Spleen (tissue), 11 donors: ENCODE data around the gene RNF19B. TPM values are rescaled to one million over a fixed set of nuclear protein-coding genes. Genes with fewer than 3 reads are reported as not detected.

Experiments
- DNase-seq: peaks from one replicate; pipeline ENCODE4 v3.0.0-alpha.2; 2020
- H3K27ac ChIP-seq, 8 donors: fragments of 200-600 bp; sonication (generic) in 7 of 8; 1 replicate in 4 of 8; 2 replicates in 4 of 8; pipeline versions ENCODE4 v1.5.0 to v1.8.0; 2016 to 2021; ENCODE audit warnings: inconsistent platforms in 4 of 8, mild to moderate bottlenecking in 4 of 8, moderate library complexity in 1 of 8
- H3K27me3 ChIP-seq, 7 donors: fragments of 200-600 bp; sonication (generic) in 6 of 7; replicated peaks in 1 of 7; 1 replicate in 4 of 7; 2 replicates in 3 of 7; pipeline versions ENCODE4 v1.5.0 to v1.8.0; 2016 to 2021; ENCODE audit warnings: inconsistent platforms in 3 of 7, mild to moderate bottlenecking in 1 of 7
- H3K36me3 ChIP-seq, 6 donors: fragments of 200-600 bp; sonication (generic) in 5 of 6; 1 replicate in 4 of 6; 2 replicates in 2 of 6; pipeline versions ENCODE4 v1.5.0 to v1.8.0; 2016 to 2021; ENCODE audit warnings: inconsistent platforms in 2 of 6
- H3K4me1 ChIP-seq, 6 donors: fragments of 200-600 bp; sonication (generic) in 5 of 6; 1 replicate in 3 of 6; 2 replicates in 3 of 6; pipeline versions ENCODE4 v1.5.0 to v1.8.0; 2016 to 2021; ENCODE audit warnings: inconsistent platforms in 3 of 6
- H3K4me3 ChIP-seq, 8 donors: fragments of 200-600 bp; sonication (generic) in 7 of 8; 1 replicate in 4 of 8; 2 replicates in 4 of 8; pipeline versions ENCODE4 v1.5.0 to v1.8.0; 2016 to 2021; ENCODE audit warnings: inconsistent platforms in 4 of 8, mild to moderate bottlenecking in 4 of 8, moderate library complexity in 2 of 8
- H3K9me3 ChIP-seq, 8 donors: fragments of 200-600 bp; sonication (generic) in 7 of 8; 1 replicate in 4 of 8; 2 replicates in 4 of 8; pipeline versions ENCODE4 v1.5.0 to v1.8.0; 2016 to 2021; ENCODE audit warnings: inconsistent platforms in 4 of 8
- POLR2A ChIP-seq, 3 donors: fragments of 450-650 bp; IDR thresholded peaks; one replicate each; pipeline ENCODE4 v1.5.1; 2017; ENCODE audit warnings: antibody characterized with exemption in 3 of 3, mild to moderate bottlenecking in 1 of 3
- POLR2AphosphoS5 ChIP-seq, 3 donors: sonication (generic); formaldehyde crosslinking; IDR thresholded peaks; one replicate each; pipeline ENCODE4 v1.5.1; 2017; ENCODE audit warnings: antibody characterized with exemption in 3 of 3
- WGBS, 5 donors: extraction: QIAGEN DNeasy Blood & Tissue Kit in 3 of 5; methylation state at CpG; one replicate each; pipeline versions ENCODE4 v1.1.5 to v1.1.7; 2013 to 2018; 5-methylcytosine and 5-hydroxymethylcytosine counted together
- intact Hi-C: fragments of 100-400 bp; cut with DNase I; formaldehyde crosslinking; loops from one replicate; pipeline ENCODE4 v1.15.0; 2023; ENCODE audit warnings: low total_unique reads
- polyA plus RNA-seq, 3 donors: library from polyadenylated mRNA; stranded (reverse); fragments of 200-250 nt; gene quantifications; one replicate each; pipeline ENCODE4 v1.2.1, GENCODE V29; 2013
- total RNA-seq, 7 donors: library from RNA; depleted of rRNA in 3 of 7; stranded (reverse); fragments of >200 nt in 3 of 7; fragmentation: NEBNext Ultra II Directional in 4 of 7; extraction: Animal tissue kit (Norgen Biotek cat#: 25700) in 4 of 7; gene quantifications; one replicate each; pipeline versions ENCODE4 v1.1.0 to v1.2.1, GENCODE V29; 2016 to 2021
- TF ChIP-seq, protein P1 (sequence below), 11 experiments: fragments of 200-600 bp in 7 of 11; fragments of 450-650 bp in 4 of 11; sonication (generic) in 4 of 11; IDR thresholded peaks in 8 of 11; conservative IDR thresholded peaks in 3 of 11; 1 replicate in 7 of 11; 2 replicates in 4 of 11; pipeline versions ENCODE4 v1.4.0 to v1.8.0; 2016 to 2021; ENCODE audit warnings: antibody characterized with exemption in 11 of 11, inconsistent platforms in 4 of 11, mild to moderate bottlenecking in 1 of 11
- donor health status: healthy with polysubstance abuse.
- donor health status: DM: no; HTN: no; CAD: no; lungs with moderate emphysema.
- donor health status: DM: no; HTN: no; CAD: no.
- donor health status: Bipolar disorder and iron deficiency.
- donor health status: healthy.
- donor health status: DM: no; HTN: no; CAD: no.
- donor health status: DM: yes; HTN: yes; CAD: no.

RNF19B gene
- total and polyA plus RNA-seq, 10 donors = 3.6 to 38.4 (median 25.6) TPM

- no peak overlapping the region for H3K27ac ChIP-seq
- H3K36me3 ChIP-seq = no peaks in the 10 kb centered on the region
- TF ChIP-seq POLR2A (IDR thresholded peaks at IDR 0.05) (no peak), POLR2AphosphoS5 (IDR thresholded peaks at IDR 0.05) (no peak)
- TF ChIP-seq, protein P1, sequence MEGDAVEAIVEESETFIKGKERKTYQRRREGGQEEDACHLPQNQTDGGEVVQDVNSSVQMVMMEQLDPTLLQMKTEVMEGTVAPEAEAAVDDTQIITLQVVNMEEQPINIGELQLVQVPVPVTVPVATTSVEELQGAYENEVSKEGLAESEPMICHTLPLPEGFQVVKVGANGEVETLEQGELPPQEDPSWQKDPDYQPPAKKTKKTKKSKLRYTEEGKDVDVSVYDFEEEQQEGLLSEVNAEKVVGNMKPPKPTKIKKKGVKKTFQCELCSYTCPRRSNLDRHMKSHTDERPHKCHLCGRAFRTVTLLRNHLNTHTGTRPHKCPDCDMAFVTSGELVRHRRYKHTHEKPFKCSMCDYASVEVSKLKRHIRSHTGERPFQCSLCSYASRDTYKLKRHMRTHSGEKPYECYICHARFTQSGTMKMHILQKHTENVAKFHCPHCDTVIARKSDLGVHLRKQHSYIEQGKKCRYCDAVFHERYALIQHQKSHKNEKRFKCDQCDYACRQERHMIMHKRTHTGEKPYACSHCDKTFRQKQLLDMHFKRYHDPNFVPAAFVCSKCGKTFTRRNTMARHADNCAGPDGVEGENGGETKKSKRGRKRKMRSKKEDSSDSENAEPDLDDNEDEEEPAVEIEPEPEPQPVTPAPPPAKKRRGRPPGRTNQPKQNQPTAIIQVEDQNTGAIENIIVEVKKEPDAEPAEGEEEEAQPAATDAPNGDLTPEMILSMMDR (IDR thresholded peaks at IDR 0.05 in 8 of 11, conservative IDR thresholded peaks at IDR 0.05 in 3 of 11) = no peak
- H3K27me3 ChIP-seq = peaks cover 0 to 100% (median 63%) of the 10 kb centered on the region in 7 donors
- intact Hi-C loops = no loop called here
- no peak overlapping the region for H3K4me3 ChIP-seq
- WGBS, 5 donors = 83 to 96% (median 88%) methylated on average over 3 of the region's 3 CpGs
- H3K9me3 ChIP-seq = no peaks in the 10 kb centered on the region
- peak; percentile 3 for DNase-seq
- peaks cover 6 to 36% (median 24%) of the 10 kb centered on the region in 6 donors for H3K4me1 ChIP-seq
Measured at GRCh38 chr1:32889731-32890278, 74.8 kb downstream of the RNF19B start.

DNA sequence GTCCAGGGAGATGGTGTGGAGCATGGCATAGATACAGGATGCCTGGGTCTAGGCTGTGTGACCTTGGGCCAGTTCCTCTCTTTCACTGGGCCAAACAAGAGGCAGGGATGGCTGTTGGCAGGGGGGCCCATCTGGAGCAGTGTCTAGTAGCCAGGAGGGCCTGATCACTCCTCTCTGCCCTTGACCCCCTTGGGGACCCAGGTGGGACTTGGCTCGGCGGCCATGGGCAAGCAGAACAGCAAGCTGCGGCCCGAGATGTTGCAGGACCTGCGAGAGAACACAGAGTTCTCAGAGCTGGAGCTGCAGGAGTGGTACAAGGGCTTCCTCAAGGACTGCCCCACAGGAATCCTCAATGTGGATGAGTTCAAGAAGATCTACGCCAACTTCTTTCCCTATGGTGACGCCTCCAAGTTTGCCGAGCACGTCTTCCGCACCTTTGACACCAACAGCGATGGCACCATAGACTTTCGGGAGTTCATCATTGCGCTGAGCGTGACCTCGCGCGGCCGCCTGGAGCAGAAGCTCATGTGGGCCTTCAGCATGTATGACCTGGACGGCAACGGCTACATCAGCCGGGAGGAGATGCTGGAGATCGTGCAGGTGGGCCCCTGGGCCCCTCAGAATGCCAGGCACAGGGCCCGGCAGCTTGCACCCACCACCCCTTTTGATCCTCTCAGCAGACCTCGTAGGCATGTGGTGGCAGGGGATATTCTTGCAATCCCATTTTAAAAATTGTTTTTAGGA, 75.8 kb downstream of the RNF19B start:
- no peak for TF ChIP-seq POLR2A (IDR thresholded peaks at IDR 0.05)
- no peak for TF ChIP-seq POLR2AphosphoS5 (IDR thresholded peaks at IDR 0.05)
- TF ChIP-seq, protein P1 (IDR thresholded peaks at IDR 0.05 in 8 of 11, conservative IDR thresholded peaks at IDR 0.05 in 3 of 11) = no peak
- intact Hi-C loops = no loop called here
- 89 to 93% (median 91%) methylated on average over 24 of the region's 24 CpGs for WGBS, 5 donors
- H3K36me3 ChIP-seq = no peaks in the 10 kb centered on the region
- no peak for DNase-seq
- H3K9me3 ChIP-seq = no peaks in the 10 kb centered on the region
- no peak overlapping the region for H3K27ac ChIP-seq
- H3K4me3 ChIP-seq = no peak overlapping the region
- H3K27me3 ChIP-seq = peaks cover 0 to 100% (median 63%) of the 10 kb centered on the region in 7 donors
- peaks cover 6 to 33% (median 23%) of the 10 kb centered on the region in 6 donors for H3K4me1 ChIP-seq

- no peak overlapping the region for H3K4me3 ChIP-seq
- WGBS, 5 donors = 62 to 87% (median 81%) methylated on average over 3 of the region's 3 CpGs
- no peaks in the 10 kb centered on the region for H3K9me3 ChIP-seq
- H3K36me3 ChIP-seq = no peaks in the 10 kb centered on the region
- peaks cover 0 to 26% (median 16%) of the 10 kb centered on the region in 6 donors for H3K4me1 ChIP-seq
- no peak overlapping the region for H3K27ac ChIP-seq
- peaks cover 0 to 100% (median 56%) of the 10 kb centered on the region in 7 donors for H3K27me3 ChIP-seq
- intact Hi-C loops = no loop called here
- DNase-seq = no peak
- TF ChIP-seq POLR2AphosphoS5 (IDR thresholded peaks at IDR 0.05) (no peak), POLR2A (IDR thresholded peaks at IDR 0.05) (no peak)
- TF ChIP-seq, protein P1 (IDR thresholded peaks at IDR 0.05 in 8 of 11, conservative IDR thresholded peaks at IDR 0.05 in 3 of 11) = no peak
Measured at GRCh38 chr1:32888134-32888533, 76.5 kb downstream of the RNF19B start.

DNA sequence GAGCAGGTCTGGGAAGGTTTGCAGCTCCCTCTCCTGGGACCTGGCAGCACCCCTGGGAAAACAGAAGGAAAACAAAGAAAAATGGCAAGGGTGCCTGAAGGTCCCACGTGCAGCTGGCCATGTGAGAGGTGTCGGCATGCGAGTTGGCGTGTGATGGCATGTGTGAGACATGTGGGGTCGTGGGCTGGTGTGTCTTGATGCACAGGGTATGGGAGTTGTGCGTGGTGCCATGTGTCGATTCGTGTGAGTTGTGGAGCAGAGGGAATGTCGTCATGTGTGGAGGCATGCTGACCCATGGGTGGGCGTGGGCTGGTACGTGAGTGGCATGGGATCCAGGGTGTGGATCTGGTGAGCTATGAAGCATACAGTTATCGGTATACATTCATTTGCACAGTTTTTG, 77.0 kb downstream of the RNF19B start:
- 75 to 80% (median 79%) methylated on average over 12 of the region's 12 CpGs for WGBS, 5 donors
- peaks cover 0 to 99% (median 51%) of the 10 kb centered on the region in 7 donors for H3K27me3 ChIP-seq

More for the DNA sequence above, 77.0 kb downstream of the RNF19B start:
- TF ChIP-seq, protein P1 (IDR thresholded peaks at IDR 0.05 in 8 of 11, conservative IDR thresholded peaks at IDR 0.05 in 3 of 11) = no peak
- no peak for TF ChIP-seq POLR2A (IDR thresholded peaks at IDR 0.05)
- no peak for TF ChIP-seq POLR2AphosphoS5 (IDR thresholded peaks at IDR 0.05)
- intact Hi-C loops = no loop called here
- no peak overlapping the region for H3K4me3 ChIP-seq
- H3K4me1 ChIP-seq = peaks cover 0 to 21% (median 11%) of the 10 kb centered on the region in 6 donors
- no peaks in the 10 kb centered on the region for H3K9me3 ChIP-seq
- no peak for DNase-seq
- H3K36me3 ChIP-seq = no peaks in the 10 kb centered on the region
- H3K27ac ChIP-seq = no peak overlapping the region
